Panc1 (cell line): Measurements from ENCODE around the gene SAYSD1. TPM values are rescaled to one million over a fixed set of nuclear protein-coding genes. Genes with fewer than 3 reads are reported as not detected.

Experiments used
- ATAC-seq: fragments of 200-7000 bp; cut with Tn5 transposase; 2 replicates; pipeline ENCODE4 v1.9.1; 2020; ENCODE audit warnings: mild to moderate bottlenecking, moderate library complexity
- BruUV-seq: library from RNA; stranded (reverse); fragments of 400-500 nt; replicated peaks from 2 replicates; lab custom pipeline; 2021; lab: Mats Ljungman, UMichigan
- CTCF ChIA-PET: fragments of 300-600 bp; sonication (Branson Sonifier 250); formaldehyde crosslinking; loops from one replicate; lab custom pipeline; 2022; ENCODE audit warnings: antibody characterized with exemption; lab: Charles Lee
- POLR2A ChIA-PET: fragments of 300-600 bp; sonication (Branson Sonifier 250); formaldehyde crosslinking; loops from one replicate; lab custom pipeline; 2022; ENCODE audit warnings: antibody characterized with exemption; lab: Charles Lee
- DNase-seq: peaks from one replicate; pipeline ENCODE4 v3.0.0-alpha.2; 2010; ENCODE audit warnings: low read depth, low spot score
- H3K27ac ChIP-seq: 2 replicates; pipeline ENCODE4 v1.5.1; 2011; ENCODE audit warnings: mild to moderate bottlenecking, low read length, inconsistent platforms
- H3K27me3 ChIP-seq: fragments of 200-500 bp; sonication (Bioruptor generic); 2 replicates; pipeline ENCODE4 v1.6.0; 2014; ENCODE audit warnings: low read length, inconsistent platforms; ENCODE audit not compliant: control insufficient read depth, insufficient read depth
- H3K36me3 ChIP-seq: fragments of 200-500 bp; sonication (Bioruptor generic); 2 replicates; pipeline ENCODE4 v1.5.1; 2014; ENCODE audit warnings: inconsistent platforms, mild to moderate bottlenecking, low read length, moderate library complexity; ENCODE audit not compliant: control insufficient read depth, insufficient read depth
- H3K4me1 ChIP-seq: 2 replicates; pipeline ENCODE4 v1.5.1; 2011; ENCODE audit warnings: inconsistent platforms, mild to moderate bottlenecking, low read length, moderate library complexity; ENCODE audit not compliant: control insufficient read depth, insufficient read depth
- H3K4me3 ChIP-seq, 2 experiments: 2 replicates each; pipeline ENCODE4 v1.5.1; 2011 to 2012; ENCODE audit warnings: low read depth in 2 of 2, low read length in 2 of 2, mild to moderate bottlenecking in 2 of 2, inconsistent platforms in 1 of 2, moderate library complexity in 1 of 2
- H3K9me3 ChIP-seq: fragments of 200-500 bp; sonication (Bioruptor generic); 2 replicates; pipeline ENCODE4 v1.5.1; 2014; ENCODE audit warnings: low read depth, mild to moderate bottlenecking, inconsistent platforms, low read length, moderate library complexity; ENCODE audit not compliant: control insufficient read depth, insufficient read depth
- CTCF ChIP-seq: fragments of 450-650 bp; IDR thresholded peaks from 2 replicates; pipeline ENCODE4 v1.5.1; 2017; ENCODE audit warnings: mild to moderate bottlenecking
- POLR2AphosphoS5 ChIP-seq: IDR thresholded peaks from 2 replicates; pipeline ENCODE4 v1.6.1; 2012; ENCODE audit warnings: mild to moderate bottlenecking, low read depth, low read length, moderate library complexity
- REST ChIP-seq, 2 experiments: IDR thresholded peaks; 2 replicates each; pipeline ENCODE4 v1.6.1; 2011 to 2012; ENCODE audit warnings: low read depth in 2 of 2, control low read depth in 1 of 2, low read length in 1 of 2, mild to moderate bottlenecking in 1 of 2, moderate library complexity in 1 of 2; ENCODE audit not compliant: insufficient read depth in 1 of 2
- SIN3A ChIP-seq: IDR thresholded peaks from 2 replicates; pipeline ENCODE4 v1.6.1; 2012; ENCODE audit warnings: low read depth, mild to moderate bottlenecking, low read length, moderate library complexity, borderline replicate concordance; ENCODE audit not compliant: insufficient read depth
- TCF7L2 ChIP-seq: IDR thresholded peaks from 2 replicates; pipeline ENCODE4 v1.6.1; 2011; ENCODE audit warnings: mild to moderate bottlenecking, low read depth, low read length, inconsistent platforms
- in situ Hi-C: cut with HindIII; loops from 2 replicates; pipeline ENCODE4 v1.10.0; 2016; ENCODE audit warnings: low sequenced_read_pairs, low pct_unique_long_range_greater_than_20kb
- intact Hi-C: fragments of 100-400 bp; cut with micrococcal nuclease; formaldehyde crosslinking; loops from one replicate; pipeline ENCODE4 v1.10.0; 2022; ENCODE audit not compliant: unreplicated experiment
- total RNA-seq: library from RNA; stranded (reverse); gene quantifications from one replicate; pipeline ENCODE4 v1.2.1, GENCODE V29; 2021; ENCODE audit not compliant: unreplicated experiment

The SAYSD1 gene
- total RNA-seq, 1 experiment from 2014 or later, result 17.0 TPM

GRCh38 chr6:39100358-39100757 is 14.6 kb downstream of the SAYSD1 start:
- ATAC-seq (no peak), DNase-seq (no peak)
- H3K4me1 ChIP-seq, result no peaks in the 10 kb centered on the region
- TF ChIP-seq SIN3A (no peak), POLR2AphosphoS5 (no peak), REST (IDR thresholded peaks at IDR 0.05; ENCODE audit: insufficient read depth in 1 of 2, low read depth in 2 of 2, low read length in 1 of 2) (no peak), TCF7L2 (no peak), CTCF (no peak)
- no peak overlapping the region for H3K27ac ChIP-seq
- ChIA-PET CTCF (no interaction called here), POLR2A (no interaction called here)
- no peaks in the 10 kb centered on the region for H3K36me3 ChIP-seq
- no TSS peak for BruUV-seq
- no peak overlapping the region for H3K4me3 ChIP-seq
- H3K9me3 ChIP-seq, result no peaks in the 10 kb centered on the region
- in situ Hi-C loops, result no loop called here
- H3K27me3 ChIP-seq, result no peaks in the 10 kb centered on the region; the same call in 1 of the 2 replicates
- intact Hi-C loops, result loop anchor here (10.0 kb wide), 1 partner anchor 126 kb away; no protein-coding TSS in a partner anchor

- no peak for ATAC-seq
- Histone ChIP-seq H3K9me3 (no peaks in the 10 kb centered on the region), H3K36me3 (no peaks in the 10 kb centered on the region), H3K27me3 (peaks cover 11% of the 10 kb centered on the region), H3K27ac (no peak overlapping the region), H3K4me3 (no peak overlapping the region), H3K4me1 (no peaks in the 10 kb centered on the region)
- intact Hi-C loops, result no loop called here
- BruUV-seq, result no TSS peak
- ChIA-PET POLR2A (no interaction called here), CTCF (no interaction called here)
- no peak for TF ChIP-seq CTCF
- TF ChIP-seq SIN3A, result no peak
- no peak for TF ChIP-seq POLR2AphosphoS5
- TF ChIP-seq TCF7L2, result no peak
- TF ChIP-seq REST (IDR thresholded peaks at IDR 0.05; ENCODE audit: insufficient read depth in 1 of 2, low read depth in 2 of 2, low read length in 1 of 2), result no peak
- in situ Hi-C loops, result no loop called here
- no peak for DNase-seq
Observed at GRCh38 chr6:39095578-39095977, 19.4 kb downstream of the SAYSD1 start.
